Measurements from ENCODE around the gene SUCLG2.

The SUCLG2 gene

DNA sequence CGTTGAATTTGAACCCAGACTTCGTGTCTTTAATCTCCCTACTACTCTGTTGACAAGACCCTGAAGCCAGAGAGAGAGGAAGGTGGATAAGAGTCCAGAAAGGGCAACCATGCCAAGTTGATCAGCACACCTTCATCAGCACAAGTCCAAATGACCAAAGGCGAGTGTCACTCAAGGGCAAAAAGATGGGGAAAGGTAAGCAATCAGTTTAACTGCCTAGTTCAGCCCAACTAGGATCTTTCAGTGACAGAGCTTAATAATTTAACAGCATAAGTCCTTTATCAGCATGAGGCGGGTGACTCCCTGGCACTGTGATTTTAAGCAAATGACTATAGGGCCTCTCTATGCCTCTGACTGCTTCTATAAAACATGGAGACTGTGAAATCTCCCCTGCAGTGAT is 6.2 kb downstream of the SUCLG2 start:
- DNase-seq: no peak

DNA sequence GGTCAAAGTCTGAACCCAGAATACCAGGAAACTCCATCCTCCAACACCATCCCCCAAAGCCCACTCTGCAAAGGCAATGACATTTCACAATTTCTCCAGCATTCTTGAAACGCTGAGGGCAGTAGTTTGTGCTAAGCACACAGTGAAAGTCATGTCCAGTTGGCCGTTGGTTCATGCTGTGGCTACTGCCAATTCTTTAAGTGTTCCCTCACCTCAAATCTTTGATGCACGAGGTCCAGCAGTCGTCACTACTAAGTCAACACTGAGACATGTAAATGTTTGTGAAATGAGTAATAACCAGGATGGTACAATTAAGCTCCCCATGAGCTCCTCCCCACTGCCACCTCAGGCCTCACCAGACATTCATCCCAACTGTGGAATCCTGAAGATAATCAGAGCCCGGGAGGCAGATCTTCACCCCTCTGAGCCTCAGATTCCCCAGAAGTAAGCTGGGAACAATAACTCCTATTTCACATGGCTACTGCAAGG is 7.0 kb downstream of the SUCLG2 start:
- no peak for DNase-seq

DNA sequence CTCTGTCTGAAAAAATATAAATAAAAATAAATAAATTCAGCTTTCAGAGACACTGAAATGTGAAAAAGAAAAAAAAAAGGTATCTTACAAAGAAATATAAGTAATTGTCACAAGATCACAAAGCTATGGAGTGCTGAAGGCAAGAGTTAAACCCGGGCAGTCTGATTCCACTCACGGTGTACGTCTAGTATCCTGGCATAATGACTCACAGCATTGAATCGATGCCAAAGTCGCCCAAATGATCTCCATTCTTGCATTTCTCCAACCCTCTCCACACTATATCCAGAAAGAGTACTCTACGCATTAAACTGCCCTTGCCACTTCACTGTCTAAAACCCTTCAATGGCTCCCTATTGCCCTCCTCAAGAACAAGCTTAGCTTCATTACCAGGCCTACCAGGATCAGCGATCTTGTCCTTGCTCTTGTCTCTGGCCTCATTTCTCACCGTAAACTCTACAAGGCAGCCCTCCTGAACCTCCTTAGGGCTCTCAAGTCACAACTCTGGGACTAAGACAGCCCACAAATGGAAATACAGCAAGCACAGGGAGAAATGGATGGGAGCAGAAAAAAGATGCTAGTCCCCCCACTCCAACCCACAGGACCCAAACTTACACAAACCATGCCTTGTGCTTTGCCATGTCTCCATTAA is 7.7 kb downstream of the SUCLG2 start:
- no peak for DNase-seq

DNA sequence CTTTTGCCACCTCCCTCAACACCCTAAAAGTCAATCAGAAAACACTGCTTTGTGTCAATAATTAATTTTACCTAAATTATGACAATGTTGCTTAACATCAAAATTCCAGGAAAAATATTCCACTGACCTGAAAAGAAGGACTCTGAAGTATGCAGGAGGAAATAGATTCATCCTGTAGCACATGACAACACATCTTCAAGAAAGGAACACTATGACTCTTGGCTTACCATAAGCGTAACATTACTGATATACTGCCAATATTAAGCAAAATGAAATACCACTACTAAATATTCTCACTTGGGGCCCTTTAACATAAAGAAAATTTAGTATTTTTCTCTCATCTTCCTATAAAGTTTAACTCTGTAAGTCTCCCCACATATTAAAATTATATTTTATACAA is 9.6 kb downstream of the SUCLG2 start:
- DNase-seq: no peak

DNA sequence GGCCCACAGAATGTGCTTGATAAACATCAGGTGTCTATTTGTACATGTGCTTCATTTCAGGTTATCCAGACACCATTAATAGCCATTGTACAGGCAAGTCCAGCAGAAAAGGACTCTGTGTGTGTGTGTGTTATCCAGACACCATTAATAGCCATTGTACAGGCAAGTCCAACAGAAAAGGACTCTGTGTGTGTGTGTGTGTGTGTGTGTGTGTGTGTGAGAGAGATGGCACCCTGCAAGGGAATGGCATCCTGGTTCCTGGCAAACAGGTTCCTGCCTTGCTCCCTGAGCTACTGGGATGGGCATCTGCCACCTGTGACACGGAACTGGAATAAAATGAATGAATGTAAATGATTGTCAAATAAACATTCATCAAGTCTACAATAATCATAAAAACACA is 11.7 kb downstream of the SUCLG2 start:
- no peak for DNase-seq

DNA sequence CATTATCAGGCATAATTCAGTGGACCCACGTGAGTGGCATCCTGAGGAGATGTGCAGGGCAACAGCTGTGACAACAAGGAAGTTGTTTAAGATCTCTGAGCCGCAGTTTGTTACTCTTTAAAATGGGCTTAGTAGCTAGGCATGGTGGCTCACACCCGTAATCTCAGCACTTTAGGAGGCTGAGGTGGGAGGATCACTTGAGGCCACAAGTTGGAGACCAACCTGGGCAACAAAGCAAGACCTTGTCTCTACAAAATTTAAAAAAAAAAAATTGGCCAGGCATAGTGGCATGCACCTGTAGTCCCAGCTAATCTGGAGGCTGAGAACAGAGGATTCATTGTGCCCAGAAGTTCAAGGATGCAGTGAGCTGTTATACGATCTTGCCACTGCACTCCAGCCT is 12.2 kb downstream of the SUCLG2 start:
- no peak for DNase-seq

DNA sequence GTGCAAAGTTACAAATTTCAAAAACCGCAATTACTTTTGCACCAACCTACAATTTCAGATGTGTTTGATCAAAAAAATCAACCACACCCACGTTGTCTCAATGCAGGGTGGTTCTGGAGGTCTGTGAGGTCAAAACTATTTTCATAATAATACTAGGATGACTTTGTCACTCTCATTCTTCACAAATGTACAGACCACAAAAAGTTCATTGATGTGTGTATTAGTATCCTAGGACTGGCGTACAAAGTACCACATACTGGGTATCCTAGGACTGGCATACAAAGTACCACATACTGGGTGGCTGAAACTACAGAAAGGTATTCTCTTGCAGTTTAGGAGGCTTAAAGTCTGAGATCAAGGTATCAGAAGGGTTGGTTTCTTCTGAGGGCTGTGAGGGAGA is 13.0 kb downstream of the SUCLG2 start:
- no peak for DNase-seq

DNA sequence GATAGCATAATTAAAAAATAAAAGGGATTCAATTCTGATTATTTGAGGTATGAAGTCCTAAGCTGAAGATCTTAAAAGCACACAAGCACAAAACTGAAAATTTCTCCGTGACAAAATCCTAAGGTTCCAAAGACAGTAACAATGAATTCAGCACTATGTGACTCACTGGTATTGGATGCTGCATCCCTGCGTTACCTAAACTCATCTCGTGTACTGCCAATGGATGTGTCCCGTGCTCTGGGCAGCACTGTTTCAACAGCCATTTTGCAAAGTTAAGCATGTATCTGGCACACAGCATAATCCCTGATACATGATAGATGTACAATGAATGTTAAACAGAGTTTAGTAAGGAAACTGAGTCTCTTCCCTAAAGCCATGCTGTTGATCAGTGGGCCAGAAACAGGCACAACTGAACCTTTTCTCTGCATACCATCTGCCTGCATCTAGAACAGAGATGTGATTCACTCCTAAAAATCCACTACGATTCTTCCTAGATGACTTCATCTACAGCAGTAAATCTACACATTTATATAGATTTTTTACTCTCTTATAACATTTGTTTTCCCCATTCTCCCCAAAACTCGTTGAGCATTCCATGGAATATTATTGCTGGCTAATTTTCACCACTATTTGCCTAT is 14.3 kb downstream of the SUCLG2 start:
- DNase-seq: no peak

DNA sequence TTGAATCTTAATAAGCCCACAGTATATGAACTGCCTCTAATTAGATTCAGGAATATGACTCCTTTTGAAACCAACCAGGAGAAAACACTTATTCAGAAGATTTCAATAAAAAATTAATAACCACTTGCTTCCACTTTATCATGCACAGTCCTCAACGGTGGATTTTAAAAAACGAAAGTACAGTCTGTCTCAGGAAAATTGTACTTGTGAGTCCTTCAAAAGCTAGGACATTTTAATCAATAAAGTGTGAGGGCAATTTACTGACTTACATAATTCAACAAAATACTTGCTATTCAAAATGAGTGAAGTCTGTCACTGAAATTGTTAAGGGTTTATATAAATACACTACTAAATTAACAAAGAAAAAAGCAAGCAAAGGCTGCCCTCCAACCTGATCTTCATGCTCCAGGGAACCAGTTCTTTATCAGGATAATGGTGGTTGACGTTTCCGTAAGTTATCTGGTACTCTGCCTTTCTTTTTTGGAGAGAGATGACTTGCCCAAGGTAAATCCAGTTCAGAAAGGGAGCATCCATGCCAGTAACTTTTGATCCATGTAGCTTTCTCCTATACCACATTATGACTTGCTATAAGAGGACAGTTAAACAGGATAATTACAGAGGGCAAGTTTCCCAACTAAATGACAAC is 17.0 kb downstream of the SUCLG2 start:
- no peak for DNase-seq

DNA sequence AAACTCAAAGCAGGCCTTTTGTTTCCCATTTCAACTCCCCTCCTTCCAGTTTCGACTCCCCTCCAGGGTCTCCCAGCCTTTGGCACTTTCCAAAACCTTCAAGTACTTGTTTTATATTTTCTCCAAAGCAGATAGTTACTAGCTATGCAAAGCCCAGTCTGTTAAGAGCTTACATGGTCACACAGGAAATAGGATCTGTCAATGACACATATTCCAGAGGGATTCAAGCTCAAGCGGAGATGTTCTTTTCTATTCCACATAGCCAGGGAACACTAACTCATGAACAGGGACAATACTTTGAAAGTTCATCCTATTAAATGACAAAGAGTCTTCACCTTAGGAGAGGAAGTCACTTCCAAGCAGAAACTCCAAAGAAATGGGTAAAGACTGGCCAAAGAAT is 18.6 kb downstream of the SUCLG2 start:
- DNase-seq: no peak

DNA sequence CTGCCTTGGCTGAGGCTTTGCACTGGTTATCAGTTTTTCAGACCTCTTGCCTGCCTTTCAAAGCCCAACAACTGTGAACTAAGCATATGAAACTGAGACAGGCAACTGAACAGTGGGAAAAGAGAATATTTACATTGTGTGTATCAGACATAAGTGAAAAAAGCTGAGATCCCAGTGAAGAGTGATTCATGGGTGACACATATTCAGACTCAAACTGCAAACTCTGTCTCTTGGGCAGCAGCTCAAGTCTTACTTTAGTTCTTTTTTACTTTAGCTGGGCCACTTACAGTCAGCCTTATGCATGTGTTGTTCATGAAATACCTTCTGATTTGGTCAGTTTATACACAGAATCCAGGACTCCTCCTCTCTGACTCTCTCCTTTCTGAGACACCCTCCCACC is 19.2 kb downstream of the SUCLG2 start:
- DNase-seq: no peak

DNA sequence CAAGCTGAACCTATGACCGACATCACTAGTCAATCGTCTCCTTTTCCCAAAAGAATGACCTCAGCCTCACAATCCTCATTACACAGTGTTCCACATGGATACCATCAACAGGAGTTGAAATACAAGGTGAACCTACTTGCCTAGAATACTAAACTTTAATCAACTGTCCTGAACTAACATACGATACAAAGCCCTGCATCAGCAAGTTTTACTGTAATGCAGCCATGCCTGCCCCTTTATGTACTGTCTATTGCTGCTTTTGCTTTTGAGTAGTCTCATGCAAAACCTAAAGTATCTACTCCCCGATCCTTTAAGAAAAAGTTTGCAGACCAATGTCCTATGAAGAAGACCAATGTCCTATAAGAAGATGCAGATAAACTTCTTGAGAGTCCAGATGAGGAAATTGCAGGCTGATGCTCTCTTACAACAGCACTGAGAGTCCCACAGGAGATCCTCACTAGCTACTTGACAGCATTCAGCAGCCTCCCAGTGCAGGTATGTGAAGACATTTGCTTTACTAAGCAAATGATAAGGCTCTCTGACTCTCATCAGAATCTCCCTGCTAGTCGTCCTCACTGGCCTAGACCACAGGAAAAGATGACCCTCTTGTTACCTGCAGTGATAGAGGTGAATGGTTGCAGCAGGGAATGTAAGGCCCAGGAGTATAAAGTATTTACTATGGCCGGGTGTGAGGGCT is 23.6 kb downstream of the SUCLG2 start:
- DNase-seq: no peak

DNA sequence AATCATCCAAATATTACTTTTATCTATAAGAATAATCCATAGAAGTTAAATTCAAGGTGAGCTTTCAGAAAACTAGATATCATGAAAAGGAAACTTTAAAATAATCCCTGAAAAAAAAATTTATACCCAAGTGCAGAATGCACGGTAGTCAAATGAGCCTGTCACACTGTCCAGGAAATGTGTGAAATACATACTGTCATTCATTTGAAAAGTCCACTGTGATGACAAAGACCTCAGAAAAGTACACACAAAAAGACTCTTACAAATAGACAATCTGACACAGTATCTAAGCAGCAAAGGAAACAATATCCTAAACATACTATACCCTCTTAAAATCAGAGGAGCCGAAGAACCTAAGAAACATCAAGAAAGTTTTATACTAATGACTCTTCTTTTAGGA is 29.7 kb downstream of the SUCLG2 start:
- no peak for DNase-seq

DNA sequence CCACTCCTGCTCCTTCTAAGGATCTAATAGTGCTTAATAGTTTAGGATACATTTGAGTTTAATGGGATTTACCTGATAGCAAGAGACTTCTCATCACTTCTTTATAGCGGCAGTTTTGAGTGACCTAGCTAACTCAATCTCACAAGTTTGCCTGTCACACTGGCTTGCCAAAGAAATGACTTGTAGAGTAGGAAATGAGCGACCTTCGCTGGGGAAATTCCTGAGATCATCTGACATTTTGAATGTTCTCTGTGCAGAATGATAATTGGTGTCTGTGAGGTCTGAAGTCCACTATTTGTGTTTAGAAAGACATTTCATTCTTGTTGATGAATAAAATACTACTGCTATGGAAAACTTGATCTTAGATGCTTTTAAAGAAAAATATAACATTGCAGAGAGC is 30.3 kb downstream of the SUCLG2 start:
- no peak for DNase-seq

DNA sequence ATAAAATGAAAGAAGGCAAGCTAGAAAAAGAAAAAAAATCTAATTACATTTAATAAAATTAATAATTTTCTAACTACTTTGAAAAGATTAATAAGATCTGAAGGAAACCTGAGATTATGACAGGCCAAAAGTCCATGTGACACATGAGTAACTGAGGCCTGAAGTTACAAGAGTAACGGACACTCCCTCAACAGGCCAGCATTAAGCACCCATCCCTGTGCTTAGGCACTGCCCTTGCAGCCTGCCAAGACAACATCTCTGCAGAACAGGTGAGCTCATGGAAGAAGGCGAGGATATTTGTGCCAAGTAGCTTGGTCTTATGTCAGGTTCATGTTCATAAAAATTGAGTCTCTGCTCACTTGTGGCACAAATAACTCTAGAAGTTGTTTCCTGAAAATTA is 31.8 kb downstream of the SUCLG2 start:
- no peak for DNase-seq

DNA sequence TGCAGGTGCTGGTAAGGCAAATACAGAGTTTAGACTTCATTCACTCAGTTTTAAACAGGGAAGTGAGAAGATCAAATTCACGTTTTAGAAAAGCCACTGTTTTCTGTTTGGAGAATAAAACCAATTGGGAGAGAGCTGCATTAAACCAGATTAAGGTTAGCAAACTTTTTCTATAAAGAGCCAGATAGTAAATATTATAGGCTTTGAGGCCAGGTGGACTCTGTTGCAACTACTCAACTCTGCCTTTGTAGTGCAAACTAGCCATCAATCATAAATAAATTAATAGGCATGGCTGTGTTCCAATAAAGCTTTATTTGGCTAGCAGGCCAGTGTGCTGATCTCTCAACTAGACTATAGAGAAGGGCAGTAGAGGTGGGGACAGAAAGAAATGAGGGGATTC is 33.5 kb downstream of the SUCLG2 start:
- no peak for DNase-seq

DNA sequence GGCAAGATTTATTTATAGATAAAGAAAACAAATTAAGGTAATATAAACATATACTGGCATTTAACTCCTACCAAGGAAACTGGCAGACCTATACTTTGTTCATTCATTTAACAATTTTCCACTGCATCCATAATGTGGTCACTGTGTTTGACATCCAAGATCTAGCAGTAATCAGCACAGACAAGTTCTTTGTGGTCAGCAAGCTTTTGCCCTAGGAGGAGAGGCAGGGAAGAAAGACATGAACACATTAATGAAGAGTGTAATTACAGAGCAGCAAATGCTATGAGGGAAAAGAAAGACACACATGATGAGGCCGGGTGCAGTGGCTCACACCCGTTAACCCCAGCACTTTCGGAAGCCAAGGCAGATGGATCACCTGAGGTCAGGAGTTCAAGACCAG is 34.4 kb downstream of the SUCLG2 start:
- DNase-seq: no peak

DNA sequence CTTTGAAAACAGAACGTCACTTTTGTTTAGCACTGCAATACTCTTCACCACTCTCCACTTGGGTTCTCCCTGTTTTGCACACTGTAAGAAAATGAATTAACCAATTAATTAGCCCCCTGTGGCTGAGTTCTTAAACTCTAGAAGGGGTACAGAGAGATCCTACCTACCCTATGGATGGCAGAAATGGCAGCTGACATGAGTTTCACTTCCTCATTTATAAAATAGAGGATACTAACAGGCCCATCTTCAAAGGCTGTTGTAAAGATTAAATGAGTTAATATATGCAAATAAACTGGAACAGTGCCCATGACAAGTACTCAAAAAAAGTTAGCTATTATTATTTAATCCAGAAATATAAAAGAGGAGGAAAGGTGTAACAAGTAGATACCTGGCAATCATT is 36.9 kb downstream of the SUCLG2 start:
- DNase-seq: no peak

DNA sequence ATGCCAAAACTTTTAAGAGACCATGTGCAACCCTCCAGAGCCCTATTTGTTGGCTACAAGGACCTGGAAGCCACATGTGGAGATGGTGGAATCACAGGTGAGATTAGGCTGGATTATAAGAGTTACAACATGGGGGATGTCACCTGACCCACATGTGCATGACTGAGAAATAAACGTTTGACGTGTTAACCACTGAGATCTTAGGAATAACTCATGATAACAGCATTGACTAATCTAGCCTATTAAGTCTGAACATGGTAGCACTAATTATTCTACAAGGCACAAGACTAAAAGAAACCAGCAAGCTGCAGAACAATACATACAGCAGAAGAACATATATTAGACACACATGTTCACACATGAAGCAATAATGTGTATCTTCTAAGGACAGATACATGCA is 38.4 kb downstream of the SUCLG2 start:
- no peak for DNase-seq

DNA sequence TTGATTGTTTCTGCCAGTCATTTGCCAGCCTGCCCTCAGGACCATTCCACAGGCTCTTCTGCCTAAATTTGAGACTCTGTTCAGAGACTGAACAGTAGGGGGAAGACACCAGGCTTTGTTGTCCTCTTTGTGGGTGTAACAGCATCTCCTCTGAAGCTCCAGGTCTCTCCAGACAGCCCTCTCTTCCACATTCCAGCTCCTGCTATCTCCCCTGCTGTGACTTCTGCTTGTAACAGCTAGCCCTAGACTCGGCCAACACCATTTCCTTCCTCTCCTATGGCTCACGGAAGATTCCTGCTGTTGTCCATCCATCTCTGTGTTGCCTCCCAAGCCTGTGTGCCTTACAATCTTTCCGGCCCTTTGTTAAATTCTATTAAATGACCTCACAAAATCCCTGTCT is 40.2 kb downstream of the SUCLG2 start:
- no peak for DNase-seq

DNA sequence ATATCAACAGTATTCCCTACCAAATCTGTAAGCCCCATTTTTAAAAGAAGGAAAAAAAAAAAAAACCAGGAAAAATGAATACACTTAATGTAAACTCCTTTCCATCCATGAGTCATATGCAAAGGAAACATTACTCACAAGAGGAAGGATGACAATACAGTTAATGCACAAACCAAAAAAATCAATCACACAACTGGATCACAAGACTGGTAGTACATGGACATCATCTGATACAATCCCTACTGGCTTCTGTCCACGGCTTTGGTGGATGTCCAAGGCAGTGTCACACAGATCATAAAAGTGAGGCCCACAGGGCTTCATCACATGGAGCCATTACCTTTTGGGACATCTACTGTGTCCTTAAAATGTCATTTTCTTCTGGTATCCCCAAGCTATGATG is 44.0 kb downstream of the SUCLG2 start:
- no peak for DNase-seq

DNA sequence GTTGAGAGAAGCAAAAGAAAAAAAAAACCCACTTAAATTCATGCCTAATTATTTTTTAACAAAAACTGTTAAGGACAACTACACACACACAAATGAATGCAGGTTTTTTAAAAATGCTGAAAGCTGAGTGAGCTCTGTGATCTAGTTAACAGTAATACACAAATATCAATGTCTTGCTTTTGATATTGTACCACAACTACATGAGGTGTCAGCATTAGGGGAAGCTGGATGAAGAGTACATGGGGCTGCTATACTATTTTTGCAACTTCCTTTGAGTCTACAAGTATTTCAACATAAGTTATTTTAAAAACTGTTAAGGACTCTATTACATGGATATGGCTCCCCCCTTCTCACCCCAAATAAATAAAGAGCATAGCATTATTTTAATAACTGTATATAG is 44.7 kb downstream of the SUCLG2 start:
- DNase-seq: no peak

DNA sequence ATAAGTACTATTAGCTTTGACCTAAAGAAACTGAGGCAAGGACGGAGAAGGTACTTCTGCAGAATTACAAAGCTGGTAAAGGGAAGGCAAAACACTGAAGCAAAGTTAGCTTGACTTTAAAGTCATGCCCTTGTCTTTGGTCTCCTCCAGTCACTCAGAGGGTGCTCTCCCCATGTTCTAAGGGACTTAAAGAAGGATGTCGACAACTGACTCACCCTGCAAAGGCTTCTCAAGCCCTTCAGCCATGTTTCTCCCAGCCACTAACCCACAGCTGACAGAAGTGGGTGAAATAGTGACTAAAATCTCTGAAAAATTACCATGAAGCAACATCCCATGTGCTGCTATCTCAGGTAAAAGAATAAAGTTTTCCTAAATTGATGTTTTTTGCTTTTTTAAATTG is 46.4 kb downstream of the SUCLG2 start:
- no peak for DNase-seq

DNA sequence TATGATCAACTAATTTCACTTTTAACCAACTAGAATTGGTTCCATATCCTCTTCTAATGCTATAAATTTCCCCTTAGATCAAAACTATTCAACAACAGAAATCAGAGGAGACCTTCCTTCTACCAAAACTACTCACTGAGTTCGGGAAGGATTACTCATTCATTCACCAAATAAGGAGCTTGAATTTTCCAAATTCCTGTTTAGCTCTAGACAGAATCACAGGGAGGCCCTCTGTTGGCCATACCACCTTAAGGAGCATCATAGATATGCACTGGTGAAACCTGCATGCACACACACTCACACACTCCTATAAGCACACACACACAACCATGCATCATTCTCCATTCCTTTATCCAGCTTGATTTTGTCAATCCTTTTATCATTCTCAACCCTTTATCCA is 49.0 kb downstream of the SUCLG2 start:
- DNase-seq: no peak

All from T-helper 9 cell (primary cell).